Hypothalamus (tissue), 51 donors: ENCODE measurements around the gene PSEN2.
"Not testable (repeated sequence)": the region's sequence is repeated elsewhere in the genome, so short reads cannot be mapped to it uniquely, and the experiment has no call there.

Experiments used
- DNase-seq, 51 donors: peaks; one replicate each; lab custom pipeline; 2025; lab: John Stamatoyannopoulos, UW

Gene PSEN2

GRCh38 chr1:226870401-226871279 lies at the start of gene PSEN2:
PSEN2 (plus strand) TSS chr1:226870616; CDS start chr1:226881908, 11,292 bp downstream.
- peak in 43 of 51 donors; percentile 12 to 78 (median 46) for DNase-seq

DNA sequence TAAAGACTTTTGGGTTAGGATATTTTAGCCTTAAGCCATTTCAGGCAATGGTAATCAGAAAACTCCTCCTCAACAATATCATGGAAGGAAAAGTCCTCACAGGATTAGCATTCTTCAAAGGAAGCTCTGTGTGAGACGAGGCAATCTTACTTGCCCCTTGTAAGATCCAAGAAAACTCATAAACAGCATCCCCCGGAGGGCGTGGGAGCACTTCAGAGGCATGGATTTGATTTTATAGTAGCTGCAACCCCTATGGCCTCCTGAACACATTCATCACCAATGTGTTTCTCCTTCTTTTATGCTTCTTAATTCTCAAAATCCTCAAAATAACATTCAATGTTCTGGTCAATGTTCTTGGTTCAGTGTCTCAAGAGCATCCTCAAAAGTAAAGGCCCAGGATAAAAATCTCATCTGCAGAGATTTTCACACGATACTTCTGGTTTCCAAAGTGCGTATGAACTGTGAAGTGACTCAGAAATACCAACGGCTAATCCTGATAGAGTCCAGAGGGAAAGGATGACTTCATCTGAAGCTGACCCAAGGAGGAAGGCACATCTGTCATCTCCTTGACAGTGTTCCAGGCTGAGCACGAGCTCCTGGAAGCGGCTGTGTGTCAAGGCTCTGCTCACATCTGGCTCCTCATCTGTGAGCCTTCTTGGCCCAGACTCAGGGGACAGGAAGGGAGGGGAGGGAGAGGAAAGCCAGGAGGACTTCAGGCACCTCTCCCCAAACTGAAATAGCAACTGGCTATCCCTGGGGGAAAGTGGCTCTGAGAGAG lies 49.3 kb upstream of the PSEN2 start:
- DNase-seq = peak in 13 of 51 donors; percentile 3 to 40 (median 10)

- no peak for DNase-seq
These were observed 48.7 kb upstream of the PSEN2 start for GRCh38 chr1:226821719-226822085.

DNA sequence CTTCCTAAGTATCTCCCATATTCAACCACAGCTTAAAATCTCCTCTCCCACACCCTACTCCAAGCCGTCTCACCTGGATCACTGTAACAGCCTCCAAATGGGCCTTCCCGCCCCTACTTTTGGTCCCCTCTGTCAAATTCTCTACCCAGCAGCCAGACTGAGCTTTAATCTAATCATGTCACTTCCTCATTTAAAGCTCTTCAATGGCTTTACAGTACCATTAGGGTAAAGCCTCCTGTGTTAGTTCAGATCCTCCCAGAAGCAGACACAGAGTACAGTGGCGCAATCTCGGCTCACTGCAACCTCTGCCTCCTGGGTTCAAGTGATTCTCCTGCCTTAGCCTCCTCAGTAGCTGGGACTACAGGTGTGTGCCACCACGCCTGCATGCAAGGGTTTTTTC lies 46.8 kb upstream of the PSEN2 start:
- no peak for DNase-seq

GRCh38 chr1:226825037-226825745 lies 45.2 kb upstream of the PSEN2 start:
- DNase-seq = peak in 32 of 51 donors; percentile 16 to 84 (median 46)

GRCh38 chr1:226825746-226826100 lies 44.7 kb upstream of the PSEN2 start:
- DNase-seq = no peak

- no peak for DNase-seq
These were observed 43.7 kb upstream of the PSEN2 start for GRCh38 chr1:226826479-226827261.

DNA sequence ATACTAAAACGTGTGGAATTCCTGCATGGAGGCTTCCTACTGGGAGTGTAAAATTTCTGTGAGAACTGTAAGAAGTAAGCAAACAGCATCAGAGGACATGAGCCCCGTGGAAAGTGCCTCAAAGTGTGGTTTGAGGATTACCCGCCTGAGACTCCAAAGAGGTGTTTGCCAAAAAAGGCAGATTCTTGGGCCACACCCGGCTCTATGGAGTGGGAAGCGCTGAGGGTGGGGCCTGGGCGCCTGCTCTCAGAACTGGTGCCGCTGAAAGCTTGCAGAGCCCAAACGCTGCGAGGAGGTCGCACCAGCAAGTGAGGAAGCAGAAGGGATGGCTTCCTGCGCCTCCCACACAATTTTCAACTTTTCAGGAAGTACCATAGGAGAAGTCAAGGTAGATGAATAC lies 43.0 kb upstream of the PSEN2 start:
- peak in 5 of 51 donors; percentile 7 to 31 (median 23) for DNase-seq

GRCh38 chr1:226827968-226828513 lies 42.4 kb upstream of the PSEN2 start:
- DNase-seq = peak; percentile 41 to 96 (median 84)

GRCh38 chr1:226829105-226829504 lies 41.3 kb upstream of the PSEN2 start:
- DNase-seq = no peak

- DNase-seq = no peak
These were observed 38.5 kb upstream of the PSEN2 start for GRCh38 chr1:226831953-226832352.

- no peak for DNase-seq
These were observed 37.8 kb upstream of the PSEN2 start for GRCh38 chr1:226832613-226833012.

DNA sequence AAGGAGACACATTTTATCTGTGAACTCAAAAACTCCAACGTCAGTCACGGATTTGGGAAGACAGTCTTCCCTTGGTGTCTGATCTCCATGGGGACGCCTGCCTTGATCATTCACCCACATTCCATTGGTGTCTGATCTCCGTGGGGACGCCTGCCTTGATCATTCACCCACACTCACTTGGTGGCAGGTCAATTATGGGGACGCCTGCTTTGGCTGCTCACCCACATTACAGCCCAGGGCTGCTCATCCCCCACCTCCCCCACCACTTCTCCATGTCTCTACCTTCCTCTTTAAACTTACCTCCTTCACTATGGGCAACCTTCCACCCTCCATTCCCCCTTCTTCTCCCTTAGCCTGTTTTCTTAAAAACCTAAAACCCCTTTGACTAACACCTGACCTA lies 36.2 kb upstream of the PSEN2 start:
- not testable (repeated sequence) for DNase-seq

- not testable (repeated sequence) for DNase-seq
These were observed 35.0 kb upstream of the PSEN2 start for GRCh38 chr1:226835396-226835795.

DNA sequence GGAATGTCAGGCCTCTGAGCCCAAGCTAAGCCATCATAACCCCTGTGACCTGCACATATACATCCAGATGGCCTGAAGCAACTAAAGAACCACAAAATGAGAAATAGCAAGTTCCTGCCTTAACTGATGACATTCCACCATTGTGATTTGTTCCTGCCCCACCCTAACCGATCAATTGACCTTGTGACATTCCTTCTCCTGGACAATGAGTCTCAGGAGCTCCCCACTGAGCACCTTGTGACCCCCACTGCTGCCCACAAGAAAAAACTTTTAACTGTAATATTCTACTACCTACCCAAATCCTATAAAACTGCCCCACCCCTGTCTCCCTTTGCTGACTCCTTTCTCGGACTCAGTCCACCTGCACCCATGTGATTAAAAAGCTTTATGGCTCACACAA lies 32.5 kb upstream of the PSEN2 start:
- not testable (repeated sequence) for DNase-seq

DNA sequence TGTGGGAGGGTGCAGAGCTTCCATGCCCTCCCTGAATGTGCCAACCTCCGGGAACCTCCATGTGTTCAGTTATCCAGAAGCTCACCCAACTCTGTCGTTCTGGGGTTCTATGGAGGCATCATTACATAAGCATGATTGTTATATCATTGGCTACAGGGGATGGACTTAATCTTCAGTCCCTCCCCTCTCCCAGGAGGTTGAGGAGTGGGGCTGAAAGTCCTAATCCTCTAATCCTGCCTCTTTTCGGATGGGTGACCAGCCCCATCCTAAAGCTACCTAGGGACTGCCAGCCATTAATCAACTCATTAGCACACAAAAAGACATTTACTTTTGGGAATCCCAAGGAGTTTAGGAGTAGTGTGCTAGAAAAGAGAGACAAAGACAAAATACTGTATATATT lies 32.0 kb upstream of the PSEN2 start:
- DNase-seq = no peak

DNA sequence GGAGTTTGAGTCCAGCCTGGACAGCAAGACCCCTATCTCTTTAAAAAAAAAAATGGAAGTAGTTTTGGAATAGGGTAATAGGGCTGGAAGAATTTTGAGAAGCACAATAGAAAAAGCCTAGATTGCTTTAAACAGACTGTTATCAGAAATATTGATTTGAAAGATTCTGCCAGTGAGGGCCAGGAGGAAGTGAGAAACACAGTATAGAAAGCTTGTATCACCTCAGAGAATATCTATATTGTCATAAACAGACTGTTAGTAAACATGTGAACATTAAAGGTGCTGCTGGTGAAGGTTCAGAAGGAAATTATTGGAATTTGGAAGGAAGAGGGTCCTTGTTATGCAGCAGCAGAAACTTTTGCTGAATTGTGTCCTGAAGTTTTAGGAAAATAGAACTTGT lies 24.8 kb upstream of the PSEN2 start:
- DNase-seq = no peak

DNA sequence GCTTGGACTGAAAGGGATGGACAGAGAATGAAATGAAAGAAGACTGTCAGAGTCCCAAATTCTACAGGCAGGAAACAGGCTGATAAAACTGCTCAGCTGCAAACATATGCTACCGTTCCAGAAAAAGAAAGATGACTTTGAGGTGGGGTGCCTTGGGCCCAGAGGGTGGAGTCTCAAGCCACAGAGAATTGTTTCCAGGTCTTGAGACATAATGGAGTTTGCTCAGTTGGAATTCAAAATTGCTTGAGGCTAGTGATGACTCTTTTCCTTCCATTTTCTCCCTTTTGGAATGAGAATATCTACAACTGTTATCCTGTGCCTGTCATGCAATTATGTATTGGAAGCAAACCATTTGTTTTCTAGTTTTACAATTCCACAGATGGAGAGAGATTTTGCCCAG lies 23.6 kb upstream of the PSEN2 start:
- no peak for DNase-seq

GRCh38 chr1:226854548-226854947 lies 15.9 kb upstream of the PSEN2 start:
- not testable (repeated sequence) for DNase-seq

DNA sequence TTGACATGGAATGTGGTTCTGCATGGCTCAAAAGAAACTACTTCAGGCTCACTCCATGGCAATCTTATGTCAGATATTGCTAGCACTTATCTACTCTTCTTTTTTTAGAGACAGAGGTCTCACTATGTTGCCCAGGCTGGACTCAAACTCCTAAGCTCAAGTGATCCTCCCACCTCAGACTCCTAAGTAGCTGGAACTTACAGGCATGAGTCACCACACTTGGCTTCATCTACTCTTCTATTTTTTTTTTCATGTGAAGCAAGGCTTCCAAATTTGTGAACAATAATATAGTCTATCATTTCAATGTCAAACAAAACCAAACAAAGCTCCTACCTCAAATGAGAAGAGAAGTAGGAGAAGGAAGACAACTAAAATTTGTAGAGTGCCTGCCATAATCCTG lies 7.5 kb upstream of the PSEN2 start:
- DNase-seq = no peak
